ENCODE results near the gene PRKCE.

- TF ChIP-seq CTCF (conservative IDR thresholded peaks at IDR 0.05) (no peak), EZH2 (IDR thresholded peaks at IDR 0.05; ENCODE audit: low read depth) (no peak)
Observed at GRCh38 chr2:45627911-45628310, 23.6 kb upstream of the PRKCE start.
